ENCODE results near the gene KRT72.
A peak's percentile ranks its signal among the peaks of the same experiment; 100 is the strongest.

Gene KRT72

DNA sequence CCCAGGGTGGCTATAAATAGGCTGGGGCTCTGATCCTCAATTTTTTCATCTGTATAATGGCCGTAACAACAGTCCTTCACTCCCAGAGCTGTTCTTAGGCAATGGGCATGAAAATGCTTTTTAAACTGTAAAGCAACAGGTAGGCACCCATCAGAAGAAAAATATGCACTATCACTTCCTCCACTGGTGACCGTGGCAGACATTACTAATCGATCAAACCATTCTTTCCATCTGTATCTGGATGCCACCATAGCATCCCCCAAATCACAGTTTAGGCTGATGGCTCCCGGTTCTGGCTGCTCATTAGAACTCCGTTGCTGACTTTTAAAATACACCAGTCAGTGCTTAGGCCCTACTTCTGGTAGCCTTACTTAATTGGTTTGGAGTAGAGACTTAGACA, 59.6 kb downstream of the KRT72 start:
- DNase-seq (ENCODE audit: low spot score): no peak

DNA sequence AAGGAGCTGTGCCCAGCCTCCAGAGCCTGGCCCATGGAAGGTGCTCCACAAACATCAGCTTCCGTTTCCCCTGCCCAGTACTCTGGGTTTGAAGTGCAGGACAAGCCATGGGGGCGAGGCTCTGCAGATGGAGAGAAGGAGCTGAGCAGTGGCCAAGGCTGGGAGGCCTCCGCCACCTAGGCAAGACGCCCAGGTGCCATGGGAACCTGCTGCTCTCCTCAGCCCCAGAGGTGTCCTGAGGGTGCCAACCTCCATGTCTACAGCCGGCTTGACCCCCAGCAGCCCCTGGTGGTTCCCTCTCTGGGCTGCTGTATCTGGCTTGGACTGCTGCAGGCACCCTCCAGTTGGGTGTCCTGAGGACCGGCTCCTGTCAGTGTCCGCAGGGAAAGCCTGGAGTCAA, 60.7 kb downstream of the KRT72 start:
- no peak for DNase-seq (ENCODE audit: low spot score)

DNA sequence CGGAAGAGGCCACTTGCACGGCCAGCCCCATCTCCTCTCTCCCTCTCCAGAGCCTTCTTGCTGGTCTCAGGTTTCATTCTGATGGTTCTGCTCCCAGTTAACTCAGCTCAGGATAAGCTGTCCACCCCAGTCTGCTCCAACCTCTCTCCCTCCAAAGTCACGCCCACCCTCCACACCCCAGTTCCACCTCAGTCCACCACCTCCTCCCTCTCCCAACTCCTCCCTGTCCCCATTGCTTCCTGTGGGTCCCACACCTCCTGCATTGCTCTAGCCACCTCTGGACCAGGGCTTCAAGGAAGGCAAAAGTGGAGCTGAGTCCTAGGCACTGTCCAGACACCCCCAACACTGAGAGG, 61.5 kb downstream of the KRT72 start:
- no peak for DNase-seq (ENCODE audit: low spot score)

DNA sequence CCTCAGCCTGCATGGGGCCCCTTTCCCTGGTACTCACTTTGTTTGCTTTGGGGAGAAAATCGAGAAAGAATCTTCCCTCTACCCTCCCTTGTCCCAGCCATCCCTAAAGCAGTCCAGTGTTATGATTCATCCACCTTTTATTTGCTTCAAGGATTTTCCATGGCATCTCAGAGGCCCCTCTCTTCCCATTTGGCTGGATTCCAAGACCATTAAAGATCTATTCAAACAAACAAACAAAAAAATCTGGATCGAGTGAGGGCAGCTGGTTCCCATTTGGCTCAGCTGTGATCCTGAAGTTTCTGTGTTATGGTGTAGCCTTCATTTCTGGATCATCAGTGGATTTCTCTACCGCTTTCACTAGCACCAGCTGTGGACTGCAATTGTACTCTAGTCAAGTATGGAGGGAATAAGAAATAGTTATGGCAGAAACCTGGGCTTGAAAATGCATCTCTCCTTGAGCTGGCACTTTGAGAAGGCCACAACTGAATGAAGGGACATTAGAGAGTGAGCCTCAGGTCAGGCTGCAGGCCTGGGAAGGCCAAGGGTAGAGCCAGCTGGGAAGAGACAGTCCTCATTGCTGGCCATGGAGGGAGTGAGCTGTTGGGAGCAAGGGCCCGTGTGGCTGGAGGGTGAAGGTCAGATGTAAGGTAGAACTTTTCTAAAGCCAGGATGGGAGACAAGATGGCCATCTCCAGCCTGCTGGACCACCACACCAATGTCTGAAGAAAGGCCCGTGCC, 62.0 kb downstream of the KRT72 start:
- peak; percentile 68 for DNase-seq (ENCODE audit: low spot score)

DNA sequence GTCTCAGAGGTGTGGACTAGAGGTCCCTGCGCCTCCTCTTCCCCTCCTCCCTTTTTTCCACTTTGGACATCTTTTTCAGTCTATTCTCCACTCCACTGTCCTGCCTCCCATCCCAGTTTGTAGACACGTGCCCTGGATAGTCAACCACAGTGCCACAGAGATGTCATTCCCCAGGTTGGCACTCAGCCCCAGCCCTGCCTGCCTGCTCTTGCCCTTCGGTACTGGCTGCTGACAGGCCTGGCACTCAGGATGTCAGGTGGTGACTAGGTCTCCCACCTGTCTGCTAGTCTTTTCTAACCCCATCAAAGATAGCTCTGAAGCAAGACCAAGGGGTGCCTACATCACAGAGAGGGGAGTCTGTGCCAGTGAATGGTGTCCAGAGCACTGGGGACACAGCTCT, 64.2 kb downstream of the KRT72 start:
- DNase-seq (ENCODE audit: low spot score): no peak

Measured in AG20443 (cell line).